SU-DHL-6 (cell line): ENCODE data around the gene RNF38.
"Not testable (repeated sequence)": the region's sequence is repeated elsewhere in the genome, so short reads cannot be mapped to it uniquely, and the experiment has no call there.

ENCODE experiments used
- EZH2phosphoT487 ChIP-seq: fragments of 200-600 bp; sonication (generic), shearing (Covaris generic); conservative IDR thresholded peaks from 2 replicates; pipeline ENCODE4 v1.6.1; 2018; ENCODE audit warnings: mild to moderate bottlenecking, antibody characterized with exemption, low read length, moderate library complexity, mixed read lengths
- TF ChIP-seq, protein P1 (sequence below): fragments of 200-600 bp; sonication (generic); IDR thresholded peaks from one replicate; pipeline ENCODE4 v1.5.1; 2017; ENCODE audit warnings: antibody characterized with exemption, mild to moderate bottlenecking, low read length, moderate library complexity; ENCODE audit not compliant: insufficient read depth, poor library complexity, severe bottlenecking

DNA sequence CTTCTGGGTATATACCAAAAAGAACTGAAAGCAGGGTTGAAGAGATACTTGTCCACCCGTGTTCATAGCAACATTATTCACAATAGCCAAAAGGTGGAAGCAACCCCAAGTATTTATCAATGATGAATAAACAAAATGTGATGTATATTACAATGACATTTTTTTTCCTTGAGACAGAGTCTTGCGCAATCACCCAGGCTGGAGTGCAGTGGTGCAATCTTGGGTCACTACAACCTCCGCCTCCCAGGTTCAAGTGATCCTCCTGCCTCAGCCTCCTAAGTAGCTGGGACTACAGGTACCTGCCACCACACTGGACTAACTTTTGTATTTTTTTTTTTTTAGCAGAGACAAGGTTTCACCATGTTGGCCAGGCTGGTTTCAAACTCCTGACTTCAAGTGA, 11.3 kb upstream of the RNF38 start:
- TF ChIP-seq, protein P1, sequence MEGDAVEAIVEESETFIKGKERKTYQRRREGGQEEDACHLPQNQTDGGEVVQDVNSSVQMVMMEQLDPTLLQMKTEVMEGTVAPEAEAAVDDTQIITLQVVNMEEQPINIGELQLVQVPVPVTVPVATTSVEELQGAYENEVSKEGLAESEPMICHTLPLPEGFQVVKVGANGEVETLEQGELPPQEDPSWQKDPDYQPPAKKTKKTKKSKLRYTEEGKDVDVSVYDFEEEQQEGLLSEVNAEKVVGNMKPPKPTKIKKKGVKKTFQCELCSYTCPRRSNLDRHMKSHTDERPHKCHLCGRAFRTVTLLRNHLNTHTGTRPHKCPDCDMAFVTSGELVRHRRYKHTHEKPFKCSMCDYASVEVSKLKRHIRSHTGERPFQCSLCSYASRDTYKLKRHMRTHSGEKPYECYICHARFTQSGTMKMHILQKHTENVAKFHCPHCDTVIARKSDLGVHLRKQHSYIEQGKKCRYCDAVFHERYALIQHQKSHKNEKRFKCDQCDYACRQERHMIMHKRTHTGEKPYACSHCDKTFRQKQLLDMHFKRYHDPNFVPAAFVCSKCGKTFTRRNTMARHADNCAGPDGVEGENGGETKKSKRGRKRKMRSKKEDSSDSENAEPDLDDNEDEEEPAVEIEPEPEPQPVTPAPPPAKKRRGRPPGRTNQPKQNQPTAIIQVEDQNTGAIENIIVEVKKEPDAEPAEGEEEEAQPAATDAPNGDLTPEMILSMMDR: not testable (repeated sequence)
- not testable (repeated sequence) for TF ChIP-seq EZH2phosphoT487
